HFFc6 (cell line): ENCODE measurements around the gene MAD1L1. TPM values are rescaled to one million over a fixed set of nuclear protein-coding genes. Genes with fewer than 3 reads are reported as not detected.

Experiments
- DNase-seq: peaks from one replicate; pipeline ENCODE4 v3.0.0-alpha.2; 2018
- H3K27ac Mint-ChIP-seq: 2 replicates; pipeline ENCODE4 v1.8.0; 2020; ENCODE audit warnings: mild to moderate bottlenecking, mixed read lengths
- H3K27me3 Mint-ChIP-seq: 2 replicates; pipeline ENCODE4 v1.8.0; 2021; ENCODE audit warnings: mild to moderate bottlenecking, moderate library complexity, mixed read lengths; ENCODE audit not compliant: insufficient read depth
- H3K36me3 Mint-ChIP-seq: 2 replicates; pipeline ENCODE4 v1.8.0; 2021; ENCODE audit warnings: low read depth, mixed read lengths
- H3K4me1 Mint-ChIP-seq: 2 replicates; pipeline ENCODE4 v1.8.0; 2020; ENCODE audit warnings: low read depth, mixed read lengths
- H3K4me3 Mint-ChIP-seq: 2 replicates; pipeline ENCODE4 v1.8.0; 2020; ENCODE audit warnings: mild to moderate bottlenecking, moderate library complexity, mixed read lengths
- H3K9me3 Mint-ChIP-seq: 2 replicates; pipeline ENCODE4 v1.8.0; 2020; ENCODE audit warnings: mild to moderate bottlenecking, mixed read lengths
- total RNA-seq, 6 experiments: library from RNA; stranded (reverse); fragmentation: NEBNext Ultra II Directional; extraction: Animal tissue kit (Norgen Biotek cat#: 25700); gene quantifications; 2 replicates in 1 of 6; 3 replicates in 5 of 6; pipeline ENCODE4 v1.2.3, GENCODE V29; 2021
- TF ChIP-seq, protein P1 (sequence below): fragments of 200-600 bp; sonication (generic); IDR thresholded peaks from 2 replicates; pipeline ENCODE4 v1.5.0; 2021; ENCODE audit warnings: antibody characterized with exemption, mild to moderate bottlenecking

Gene MAD1L1
- total RNA-seq, 6 experiments from 2014 or later, result 34.6 to 44.8 (median 40.2) TPM

DNA sequence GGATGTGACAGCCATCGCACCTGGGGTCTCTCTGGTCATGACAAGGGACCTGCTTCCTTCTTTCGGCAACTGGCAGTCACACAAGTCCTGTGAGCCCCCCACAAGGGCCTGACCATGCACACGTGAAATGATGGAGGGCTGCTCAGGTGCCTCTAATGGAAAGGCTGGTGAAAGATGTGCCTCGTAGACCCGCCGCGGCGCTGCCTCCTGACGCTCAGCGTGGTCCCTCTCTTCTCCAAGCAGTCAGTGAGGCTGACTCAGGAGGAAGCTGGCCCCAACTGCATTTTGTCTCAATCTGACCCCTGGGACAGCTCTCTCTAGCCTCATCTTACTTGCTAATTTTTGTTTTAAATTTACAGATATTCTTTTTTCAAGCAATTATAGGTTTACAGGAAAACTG lies 100.9 kb downstream of the MAD1L1 start:
- TF ChIP-seq, protein P1, sequence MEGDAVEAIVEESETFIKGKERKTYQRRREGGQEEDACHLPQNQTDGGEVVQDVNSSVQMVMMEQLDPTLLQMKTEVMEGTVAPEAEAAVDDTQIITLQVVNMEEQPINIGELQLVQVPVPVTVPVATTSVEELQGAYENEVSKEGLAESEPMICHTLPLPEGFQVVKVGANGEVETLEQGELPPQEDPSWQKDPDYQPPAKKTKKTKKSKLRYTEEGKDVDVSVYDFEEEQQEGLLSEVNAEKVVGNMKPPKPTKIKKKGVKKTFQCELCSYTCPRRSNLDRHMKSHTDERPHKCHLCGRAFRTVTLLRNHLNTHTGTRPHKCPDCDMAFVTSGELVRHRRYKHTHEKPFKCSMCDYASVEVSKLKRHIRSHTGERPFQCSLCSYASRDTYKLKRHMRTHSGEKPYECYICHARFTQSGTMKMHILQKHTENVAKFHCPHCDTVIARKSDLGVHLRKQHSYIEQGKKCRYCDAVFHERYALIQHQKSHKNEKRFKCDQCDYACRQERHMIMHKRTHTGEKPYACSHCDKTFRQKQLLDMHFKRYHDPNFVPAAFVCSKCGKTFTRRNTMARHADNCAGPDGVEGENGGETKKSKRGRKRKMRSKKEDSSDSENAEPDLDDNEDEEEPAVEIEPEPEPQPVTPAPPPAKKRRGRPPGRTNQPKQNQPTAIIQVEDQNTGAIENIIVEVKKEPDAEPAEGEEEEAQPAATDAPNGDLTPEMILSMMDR, result no peak
- Mint-ChIP-seq H3K9me3 (no peaks in the 10 kb centered on the region), H3K4me3 (no peak overlapping the region), H3K27me3 (no peaks in the 10 kb centered on the region; the same call in none of the 2 replicates), H3K36me3 (peaks cover 9% of the 10 kb centered on the region; the same call in 1 of the 2 replicates), H3K27ac (no peak overlapping the region), H3K4me1 (no peaks in the 10 kb centered on the region)
- DNase-seq, result no peak

DNA sequence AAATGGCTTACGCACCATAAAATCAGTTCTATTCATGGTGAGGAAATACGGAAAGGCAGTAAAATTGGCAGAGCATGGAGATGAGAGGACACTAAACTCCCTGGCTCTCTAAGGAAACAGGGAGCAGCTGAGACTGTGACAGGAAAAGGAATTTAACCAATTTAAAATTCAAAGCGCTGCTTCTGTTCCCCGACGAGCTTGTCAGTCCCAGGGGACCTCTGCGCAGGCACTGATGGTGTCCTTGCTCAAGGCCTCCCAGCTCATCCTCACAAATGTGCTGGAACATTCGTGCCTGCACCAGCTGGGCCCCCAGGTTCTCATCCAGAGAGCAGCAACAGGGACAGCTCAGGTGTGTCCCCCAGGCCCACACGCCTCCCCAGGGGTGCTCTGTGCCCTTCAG lies 101.4 kb downstream of the MAD1L1 start:
- H3K4me3 Mint-ChIP-seq, result no peak overlapping the region
- no peak for DNase-seq
- no peak overlapping the region for H3K27ac Mint-ChIP-seq
- peaks cover 9% of the 10 kb centered on the region; the same call in 1 of the 2 replicates for H3K36me3 Mint-ChIP-seq
- no peaks in the 10 kb centered on the region; the same call in none of the 2 replicates for H3K27me3 Mint-ChIP-seq
- H3K9me3 Mint-ChIP-seq, result no peaks in the 10 kb centered on the region
- no peaks in the 10 kb centered on the region for H3K4me1 Mint-ChIP-seq
- TF ChIP-seq, protein P1, result no peak

DNA sequence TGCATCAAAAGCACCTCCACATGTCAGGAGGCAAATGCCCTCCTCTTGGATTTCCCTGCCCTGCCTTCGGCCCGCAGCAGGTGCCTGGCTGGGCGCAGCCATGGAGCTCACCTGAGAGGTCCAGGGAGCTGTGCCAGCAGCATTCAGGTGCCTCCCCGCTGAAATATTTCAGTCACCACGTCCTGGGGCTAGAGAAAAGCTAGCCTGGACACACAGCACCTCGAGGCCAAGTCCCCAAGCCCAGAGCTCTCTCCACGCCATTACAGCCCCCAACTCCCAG lies 102.7 kb downstream of the MAD1L1 start:
- H3K36me3 Mint-ChIP-seq, result peaks cover 9% of the 10 kb centered on the region; the same call in 1 of the 2 replicates
- no peak overlapping the region for H3K4me3 Mint-ChIP-seq
- TF ChIP-seq, protein P1, result no peak
- no peaks in the 10 kb centered on the region for H3K4me1 Mint-ChIP-seq
- H3K27ac Mint-ChIP-seq, result no peak overlapping the region
- no peaks in the 10 kb centered on the region; the same call in none of the 2 replicates for H3K27me3 Mint-ChIP-seq
- DNase-seq, result no peak
- no peaks in the 10 kb centered on the region for H3K9me3 Mint-ChIP-seq

DNA sequence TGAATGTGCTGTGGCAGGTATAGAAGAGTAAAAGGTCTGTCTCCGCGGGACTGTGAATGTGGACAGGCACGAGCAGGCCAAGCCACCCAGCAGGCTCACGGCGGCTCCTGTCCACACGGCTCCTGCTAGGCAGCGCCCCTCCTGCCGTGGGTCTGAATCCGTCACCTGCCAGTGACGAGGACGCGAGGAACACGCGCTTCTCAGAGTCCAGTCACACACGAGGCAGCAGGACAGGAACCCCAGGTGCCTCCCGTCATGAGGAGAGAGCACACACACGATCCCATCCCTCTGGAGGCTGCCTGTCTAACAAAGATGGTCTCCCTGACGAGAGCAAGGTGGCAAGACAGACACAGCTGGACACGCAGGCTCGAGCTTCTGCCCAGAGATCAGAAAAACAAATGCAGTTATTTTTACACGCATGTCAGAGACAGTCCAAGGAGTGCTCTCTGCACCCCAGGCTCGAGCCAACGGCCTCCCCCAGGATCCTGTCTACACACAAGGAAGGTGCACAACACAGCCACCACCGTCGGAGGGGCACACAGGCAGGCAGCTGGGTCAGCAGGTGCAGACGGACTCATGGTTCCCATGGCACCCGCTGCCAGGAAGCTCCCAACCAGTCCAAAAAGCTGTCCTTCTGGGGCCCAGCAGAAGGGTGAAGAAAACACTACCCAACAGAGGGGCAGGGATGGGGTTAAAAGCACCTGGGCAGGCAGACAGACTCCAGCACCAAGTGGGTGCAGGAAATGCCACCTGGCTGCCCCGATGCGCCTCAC lies 103.2 kb downstream of the MAD1L1 start:
- H3K36me3 Mint-ChIP-seq, result peaks cover 5% of the 10 kb centered on the region; the same call in 1 of the 2 replicates
- H3K4me1 Mint-ChIP-seq, result no peaks in the 10 kb centered on the region
- no peak overlapping the region for H3K27ac Mint-ChIP-seq
- TF ChIP-seq, protein P1, result no peak
- no peak for DNase-seq
- no peaks in the 10 kb centered on the region for H3K9me3 Mint-ChIP-seq
- no peak overlapping the region for H3K4me3 Mint-ChIP-seq
- H3K27me3 Mint-ChIP-seq, result no peaks in the 10 kb centered on the region; the same call in 1 of the 2 replicates

DNA sequence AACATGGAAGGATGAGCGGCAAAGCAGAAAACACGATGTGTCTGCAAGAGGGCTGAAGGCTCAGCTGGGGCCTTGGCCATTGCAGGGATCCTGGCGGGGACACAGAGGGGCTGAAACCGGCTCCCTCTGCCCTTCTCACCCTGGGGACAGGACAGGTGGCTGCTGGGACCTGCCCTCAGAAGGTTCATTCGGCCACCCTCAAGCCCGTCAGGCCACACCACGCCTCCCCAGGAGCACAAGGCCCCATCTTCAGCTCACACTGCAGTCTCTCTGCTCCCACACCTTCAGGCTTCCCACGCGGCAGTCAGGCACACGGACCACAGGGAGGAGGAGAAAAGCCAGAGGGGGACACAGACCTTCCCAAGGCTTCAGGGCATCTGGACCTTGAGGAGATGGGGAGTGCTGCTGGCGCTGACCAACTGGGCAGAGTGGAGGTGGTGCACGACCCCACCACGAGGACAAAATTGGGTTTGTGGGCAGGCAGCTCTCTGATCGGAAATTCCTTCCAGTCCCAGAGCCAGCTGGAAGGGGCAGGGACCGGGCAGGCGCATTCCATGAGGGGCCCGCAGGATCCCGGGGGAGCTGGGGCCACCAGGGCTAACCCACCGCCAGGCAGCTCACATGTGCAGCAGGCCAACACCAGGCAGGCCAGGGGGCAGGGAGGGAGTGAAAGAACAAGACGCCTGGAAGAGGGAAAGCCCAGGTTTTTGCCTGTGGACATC lies 104.0 kb downstream of the MAD1L1 start:
- TF ChIP-seq, protein P1, result no peak
- DNase-seq, result no peak
- Mint-ChIP-seq H3K27ac (no peak overlapping the region), H3K4me3 (no peak overlapping the region), H3K4me1 (no peaks in the 10 kb centered on the region), H3K27me3 (no peaks in the 10 kb centered on the region; the same call in 1 of the 2 replicates), H3K9me3 (no peaks in the 10 kb centered on the region), H3K36me3 (peaks cover 5% of the 10 kb centered on the region; the same call in 1 of the 2 replicates)
